Osteoblast (primary cell): ENCODE results near the gene LIPG. TPM values are rescaled to one million over a fixed set of nuclear protein-coding genes. Genes with fewer than 3 reads are reported as not detected.

Source experiments
- DNase-seq: peaks from one replicate; pipeline ENCODE4 v3.0.0; 2011; ENCODE audit warnings: low spot score, mixed read lengths; ENCODE audit not compliant: insufficient read length; ENCODE audit errors: missing footprints
- H2AFZ ChIP-seq: 2 replicates; pipeline ENCODE4 v1.6.0; 2011; ENCODE audit warnings: mild to moderate bottlenecking, low read length
- H3K27ac ChIP-seq: 2 replicates; pipeline ENCODE4 v1.5.1; 2011; ENCODE audit warnings: mild to moderate bottlenecking, low read depth, low read length, moderate library complexity
- H3K27me3 ChIP-seq: 2 replicates; pipeline ENCODE4 v1.6.0; 2012; ENCODE audit warnings: mild to moderate bottlenecking, control low read depth, inconsistent platforms, low read length, moderate library complexity; ENCODE audit not compliant: insufficient read depth
- H3K36me3 ChIP-seq: 2 replicates; pipeline ENCODE4 v1.5.1; 2011; ENCODE audit warnings: mild to moderate bottlenecking, low read length, control low read depth, moderate library complexity; ENCODE audit not compliant: insufficient read depth
- H3K4me1 ChIP-seq: 2 replicates; pipeline ENCODE4 v1.5.1; 2011; ENCODE audit warnings: mild to moderate bottlenecking, low read length, control low read depth, moderate library complexity; ENCODE audit not compliant: insufficient read depth
- H3K4me2 ChIP-seq: 2 replicates; pipeline ENCODE4 v1.6.0; 2011; ENCODE audit warnings: mild to moderate bottlenecking, low read length; ENCODE audit not compliant: insufficient read depth
- H3K4me3 ChIP-seq: fragments of 200-600 bp; sonication (generic); 3 replicates; pipeline ENCODE4 v1.5.1; 2012; ENCODE audit warnings: mild to moderate bottlenecking, low read length, inconsistent platforms; ENCODE audit not compliant: insufficient read depth
- H3K79me2 ChIP-seq: 2 replicates; pipeline ENCODE4 v1.6.0; 2012; ENCODE audit warnings: mild to moderate bottlenecking, low read length, control low read depth, inconsistent platforms; ENCODE audit not compliant: insufficient read depth
- H3K9me3 ChIP-seq: 2 replicates; pipeline ENCODE4 v1.5.1; 2011; ENCODE audit warnings: low read depth, low read length, control low read depth
- H4K20me1 ChIP-seq: 2 replicates; pipeline ENCODE4 v1.6.0; 2012; ENCODE audit warnings: mild to moderate bottlenecking, low read length, control low read depth; ENCODE audit not compliant: insufficient read depth
- total RNA-seq: library from RNA; depleted of rRNA; stranded (reverse); fragments of >200 nt; gene quantifications from 2 replicates; pipeline ENCODE4 v1.2.3, GENCODE V29; 2012
- TF ChIP-seq, protein P1 (sequence below): IDR thresholded peaks from 2 replicates; pipeline ENCODE4 v1.5.1; 2011; ENCODE audit warnings: mild to moderate bottlenecking, low read depth, low read length, moderate library complexity; ENCODE audit errors: extremely low read depth

The LIPG gene
- total RNA-seq, 1 donor: 2.2 TPM

DNA sequence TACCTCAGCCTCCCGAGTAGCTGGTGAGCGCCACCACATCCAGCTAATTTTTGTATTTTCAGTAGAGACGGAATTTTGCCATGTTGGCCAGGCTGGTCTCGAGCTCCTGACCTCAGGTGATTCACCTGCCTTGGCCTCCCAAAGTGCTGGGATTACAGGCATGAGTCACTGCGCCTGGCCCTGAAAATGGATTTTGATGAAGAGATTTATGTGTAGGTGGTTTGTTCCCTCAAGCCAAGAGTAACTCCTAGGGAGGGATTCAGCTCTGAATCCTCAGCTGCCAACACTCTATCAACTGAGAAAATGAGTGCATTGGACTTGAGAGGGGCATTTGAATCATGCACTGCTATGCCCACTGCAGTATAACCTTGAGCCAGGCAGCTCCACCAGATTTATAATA is 17.5 kb upstream of the LIPG start:
- Histone ChIP-seq H3K4me3 (no peak overlapping the region), H4K20me1 (no peaks in the 10 kb centered on the region), H3K4me1 (no peaks in the 10 kb centered on the region), H3K4me2 (no peak overlapping the region), H3K27ac (no peak overlapping the region), H3K9me3 (no peaks in the 10 kb centered on the region), H3K79me2 (no peaks in the 10 kb centered on the region), H3K36me3 (no peaks in the 10 kb centered on the region), H3K27me3 (no peaks in the 10 kb centered on the region), H2AFZ (no peak overlapping the region)
- TF ChIP-seq, protein P1, sequence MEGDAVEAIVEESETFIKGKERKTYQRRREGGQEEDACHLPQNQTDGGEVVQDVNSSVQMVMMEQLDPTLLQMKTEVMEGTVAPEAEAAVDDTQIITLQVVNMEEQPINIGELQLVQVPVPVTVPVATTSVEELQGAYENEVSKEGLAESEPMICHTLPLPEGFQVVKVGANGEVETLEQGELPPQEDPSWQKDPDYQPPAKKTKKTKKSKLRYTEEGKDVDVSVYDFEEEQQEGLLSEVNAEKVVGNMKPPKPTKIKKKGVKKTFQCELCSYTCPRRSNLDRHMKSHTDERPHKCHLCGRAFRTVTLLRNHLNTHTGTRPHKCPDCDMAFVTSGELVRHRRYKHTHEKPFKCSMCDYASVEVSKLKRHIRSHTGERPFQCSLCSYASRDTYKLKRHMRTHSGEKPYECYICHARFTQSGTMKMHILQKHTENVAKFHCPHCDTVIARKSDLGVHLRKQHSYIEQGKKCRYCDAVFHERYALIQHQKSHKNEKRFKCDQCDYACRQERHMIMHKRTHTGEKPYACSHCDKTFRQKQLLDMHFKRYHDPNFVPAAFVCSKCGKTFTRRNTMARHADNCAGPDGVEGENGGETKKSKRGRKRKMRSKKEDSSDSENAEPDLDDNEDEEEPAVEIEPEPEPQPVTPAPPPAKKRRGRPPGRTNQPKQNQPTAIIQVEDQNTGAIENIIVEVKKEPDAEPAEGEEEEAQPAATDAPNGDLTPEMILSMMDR: no peak
- no peak for DNase-seq

DNA sequence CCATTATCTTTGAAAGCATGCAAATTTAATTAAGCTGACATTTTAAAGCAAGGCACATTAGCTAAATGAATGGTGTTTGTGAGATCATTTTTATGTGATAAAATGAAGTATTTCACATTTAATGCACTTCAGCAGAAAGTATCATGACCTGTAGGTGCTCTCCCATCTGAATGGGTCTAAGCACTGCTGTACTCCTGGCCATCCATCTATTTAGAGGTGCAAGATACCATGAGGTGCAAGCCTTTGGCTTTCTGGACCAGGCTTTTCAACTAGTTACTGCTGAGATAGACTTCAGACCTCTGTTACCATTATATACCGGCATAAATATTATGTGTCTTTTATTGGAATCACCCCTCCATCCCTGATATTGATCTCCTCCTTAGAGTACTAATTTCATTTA is 15.6 kb upstream of the LIPG start:
- Histone ChIP-seq H3K79me2 (no peaks in the 10 kb centered on the region), H3K27ac (no peak overlapping the region), H3K4me2 (no peak overlapping the region), H3K9me3 (no peaks in the 10 kb centered on the region), H2AFZ (no peak overlapping the region), H3K4me3 (no peak overlapping the region), H3K4me1 (no peaks in the 10 kb centered on the region), H4K20me1 (no peaks in the 10 kb centered on the region), H3K36me3 (no peaks in the 10 kb centered on the region), H3K27me3 (no peaks in the 10 kb centered on the region)
- TF ChIP-seq, protein P1: no peak
- DNase-seq: no peak

DNA sequence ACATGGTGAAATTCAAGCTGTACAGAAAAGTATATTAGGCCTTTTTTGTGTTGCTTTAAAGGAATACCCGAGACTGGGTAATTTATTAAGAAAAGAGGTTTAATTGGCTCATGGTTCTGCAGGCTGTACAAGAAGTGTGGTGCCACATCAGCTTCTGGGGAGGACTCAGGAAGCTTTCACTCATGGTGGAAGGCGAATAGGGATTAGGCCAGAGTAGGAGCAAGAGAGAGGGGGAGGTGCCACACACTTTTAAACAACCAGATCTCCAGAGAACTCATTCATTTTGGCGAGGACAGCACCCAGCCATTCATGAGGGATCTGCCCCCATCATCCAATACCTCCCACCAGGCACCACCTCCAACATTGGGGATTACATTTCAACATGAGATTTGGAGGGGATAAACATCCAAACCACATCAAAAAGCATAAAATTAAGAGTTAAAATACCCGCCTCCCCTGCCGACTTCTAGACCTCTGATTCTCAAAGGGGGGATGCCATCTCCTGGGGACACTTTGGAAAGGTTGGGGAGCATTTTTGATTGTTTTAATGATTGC is 15.1 kb upstream of the LIPG start:
- H2AFZ ChIP-seq: no peak overlapping the region
- TF ChIP-seq, protein P1: no peak
- H3K4me2 ChIP-seq: no peak overlapping the region

DNA sequence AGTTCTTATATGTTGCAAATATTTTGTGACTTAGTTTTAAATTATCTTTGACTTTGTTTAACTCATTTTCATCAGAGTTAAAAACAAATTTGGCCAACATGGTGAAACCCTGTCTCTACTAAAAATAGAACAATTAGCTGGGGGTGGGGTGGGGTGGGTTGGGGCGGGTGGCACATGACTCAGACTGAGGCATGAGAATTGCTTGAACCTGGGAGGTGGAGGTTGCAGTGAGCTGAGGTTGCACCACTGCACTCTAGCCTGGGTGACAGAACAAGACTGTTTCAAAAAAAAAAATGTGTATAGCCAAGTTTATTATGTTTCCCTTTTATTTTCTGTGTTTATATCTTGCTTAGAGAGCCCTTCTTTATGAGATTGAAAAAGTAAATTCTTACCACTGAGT is 14.2 kb upstream of the LIPG start:
- Histone ChIP-seq H3K79me2 (no peaks in the 10 kb centered on the region), H3K4me2 (no peak overlapping the region), H3K4me1 (no peaks in the 10 kb centered on the region), H2AFZ (no peak overlapping the region), H3K9me3 (no peaks in the 10 kb centered on the region), H3K27me3 (peaks cover 6% of the 10 kb centered on the region), H3K27ac (no peak overlapping the region), H3K36me3 (no peaks in the 10 kb centered on the region), H4K20me1 (no peaks in the 10 kb centered on the region), H3K4me3 (no peak overlapping the region)
- TF ChIP-seq, protein P1: no peak
- DNase-seq: no peak

More for the DNA sequence above, 15.1 kb upstream of the LIPG start:
- Histone ChIP-seq H3K4me3 (no peak overlapping the region), H3K4me1 (no peaks in the 10 kb centered on the region), H3K27ac (no peak overlapping the region), H4K20me1 (no peaks in the 10 kb centered on the region), H3K9me3 (no peaks in the 10 kb centered on the region), H3K79me2 (no peaks in the 10 kb centered on the region), H3K27me3 (no peaks in the 10 kb centered on the region), H3K36me3 (no peaks in the 10 kb centered on the region)
- no peak for DNase-seq
